B cell (primary cell): ENCODE results near the gene POGK. TPM values are rescaled to one million over a fixed set of nuclear protein-coding genes. Genes with fewer than 3 reads are reported as not detected.

Source experiments
- ATAC-seq: fragments of 200-7000 bp; cut with Tn5 transposase; one replicate; pipeline ENCODE4 v1.10.0; 2021; ENCODE audit warnings: low read depth, mild to moderate bottlenecking, moderate number of reproducible peaks, moderate library complexity
- CTCF ChIA-PET: fragments of 350-600 bp; sonication (Branson Sonifier 250); formaldehyde crosslinking; loops from one replicate; lab custom pipeline; 2021; ENCODE audit warnings: antibody characterized with exemption, inconsistent platforms; lab: Charles Lee
- POLR2A ChIA-PET: fragments of 350-600 bp; sonication (Branson Sonifier 250); formaldehyde crosslinking; loops from one replicate; lab custom pipeline; 2021; ENCODE audit warnings: antibody characterized with exemption; lab: Charles Lee
- DNase-seq: peaks from one replicate; pipeline ENCODE4 v3.0.0; 2013
- H2AFZ ChIP-seq: 2 replicates; pipeline ENCODE4 v1.6.1; 2012; ENCODE audit warnings: mild to moderate bottlenecking, low read depth, low read length; ENCODE audit not compliant: insufficient read depth, poor library complexity, severe bottlenecking
- H3K27ac ChIP-seq, 2 donors: 1 replicate in 1 of 2; 2 replicates in 1 of 2; pipeline ENCODE4 v1.5.1; 2012 to 2013; ENCODE audit warnings: low read length in 2 of 2, mild to moderate bottlenecking in 2 of 2, moderate library complexity in 1 of 2
- H3K27me3 ChIP-seq, 4 experiments: fragments of 200-600 bp in 1 of 4; sonication (generic) in 1 of 4; replicated peaks in 1 of 4; 1 replicate in 2 of 4; 2 replicates in 2 of 4; pipeline versions ENCODE4 v1.6.1 to v1.7.0; 2013 to 2016; ENCODE audit warnings: low read length in 3 of 4, mild to moderate bottlenecking in 2 of 4, mixed read lengths in 1 of 4, moderate library complexity in 1 of 4; ENCODE audit not compliant: insufficient read depth in 4 of 4, control insufficient read depth in 3 of 4; ENCODE audit errors: control extremely low read depth in 1 of 4
- H3K36me3 ChIP-seq, 2 experiments: replicated peaks in 1 of 2; 1 replicate in 1 of 2; 2 replicates in 1 of 2; pipeline versions ENCODE4 v1.6.1 to v1.7.1; 2013; ENCODE audit warnings: low read length in 1 of 2; ENCODE audit not compliant: insufficient read depth in 2 of 2, control insufficient read depth in 1 of 2; ENCODE audit errors: control extremely low read depth in 1 of 2, extremely low read depth in 1 of 2
- H3K4me1 ChIP-seq, 2 donors: fragments of 200-600 bp in 1 of 2; sonication (generic) in 1 of 2; 1 replicate in 1 of 2; 2 replicates in 1 of 2; pipeline versions ENCODE4 v1.5.1 to v1.6.1; 2013 to 2017; ENCODE audit warnings: low read length in 2 of 2; ENCODE audit not compliant: control insufficient read depth in 2 of 2, insufficient read depth in 2 of 2
- H3K4me2 ChIP-seq: replicated peaks from 2 replicates; pipeline ENCODE3; 2012; ENCODE audit warnings: mild to moderate bottlenecking, low read depth, low read length; ENCODE audit not compliant: poor library complexity, severe bottlenecking
- H3K4me3 ChIP-seq, 5 experiments: fragments of 200-600 bp in 1 of 5; sonication (generic) in 1 of 5; 1 replicate in 3 of 5; 2 replicates in 2 of 5; pipeline versions ENCODE4 v1.5.1 to v1.7.0; 2011 to 2016; ENCODE audit warnings: low read length in 4 of 5, mild to moderate bottlenecking in 4 of 5, low read depth in 2 of 5, control low read depth in 1 of 5, moderate library complexity in 1 of 5; ENCODE audit not compliant: insufficient read depth in 1 of 5; ENCODE audit errors: control extremely low read depth in 1 of 5, extremely low read depth in 1 of 5
- H3K79me2 ChIP-seq: fragments of 200-600 bp; sonication (generic); one replicate; pipeline ENCODE4 v1.6.0; 2016; ENCODE audit warnings: low read length; ENCODE audit not compliant: control insufficient read depth, insufficient read depth
- H3K9ac ChIP-seq: fragments of 200-600 bp; sonication (generic); 2 replicates; pipeline ENCODE4 v1.6.1; 2017; ENCODE audit warnings: mild to moderate bottlenecking, low read length, moderate library complexity
- H3K9me3 ChIP-seq, 3 donors: one replicate each; pipeline versions ENCODE4 v1.6.1 to v1.7.1; 2013; ENCODE audit warnings: low read length in 2 of 3; ENCODE audit not compliant: control insufficient read depth in 2 of 3, insufficient read depth in 1 of 3; ENCODE audit errors: control extremely low read depth in 1 of 3
- H4K20me1 ChIP-seq: 2 replicates; pipeline ENCODE4 v1.6.0; 2012; ENCODE audit warnings: mild to moderate bottlenecking, low read length; ENCODE audit not compliant: insufficient read depth, control insufficient read depth, poor library complexity, severe bottlenecking
- H3K27ac Mint-ChIP-seq: one replicate; pipeline ENCODE4 v1.8.0; 2021; ENCODE audit warnings: mixed read lengths
- H3K27me3 Mint-ChIP-seq: one replicate; pipeline ENCODE4 v1.8.0; 2021; ENCODE audit warnings: mixed read lengths
- H3K4me1 Mint-ChIP-seq: one replicate; pipeline ENCODE4 v1.8.0; 2021; ENCODE audit warnings: mixed read lengths
- H3K4me3 Mint-ChIP-seq: one replicate; pipeline ENCODE4 v1.8.0; 2021; ENCODE audit warnings: mixed read lengths
- H3K9me3 Mint-ChIP-seq: one replicate; pipeline ENCODE4 v1.8.0; 2022; ENCODE audit warnings: mixed read lengths; ENCODE audit not compliant: insufficient read depth
- CTCF ChIP-seq: fragments of 200-600 bp; IDR thresholded peaks from one replicate; pipeline ENCODE4 v1.8.0; 2022; ENCODE audit warnings: antibody characterized with exemption, mild to moderate bottlenecking
- EZH2 ChIP-seq: IDR thresholded peaks from 2 replicates; pipeline ENCODE4 v1.6.1; 2012; ENCODE audit warnings: borderline replicate concordance, low read depth, mild to moderate bottlenecking, moderate library complexity, low read length; ENCODE audit not compliant: insufficient read depth, poor library complexity, severe bottlenecking
- WGBS: methylation state at CpG from one replicate; pipeline ENCODE4 v1.1.5; 2013; ENCODE audit warnings: missing lambda C conversion rate; ENCODE audit not compliant: insufficient coverage; 5-methylcytosine and 5-hydroxymethylcytosine counted together
- intact Hi-C: fragments of 100-400 bp; cut with micrococcal nuclease; formaldehyde crosslinking; loops from one replicate; pipeline ENCODE4 v1.10.0; 2022
- polyA plus RNA-seq: library from polyadenylated mRNA; depleted of rRNA; stranded (reverse); fragments of >200 nt; gene quantifications from 2 replicates; pipeline ENCODE4 v1.2.3, GENCODE V29; 2012
- total RNA-seq, 2 donors: library from RNA; stranded (reverse); fragments of 120-200 nt in 1 of 2; gene quantifications; 1 replicate in 1 of 2; 2 replicates in 1 of 2; pipeline versions ENCODE4 v1.2.3 to v1.2.4, GENCODE V29; 2013 to 2022

The POGK gene
- total and polyA plus RNA-seq, 2 donors (not counting 1 experiment from before 2014, with no cell fraction given), result 10.4 to 45.0 TPM

DNA sequence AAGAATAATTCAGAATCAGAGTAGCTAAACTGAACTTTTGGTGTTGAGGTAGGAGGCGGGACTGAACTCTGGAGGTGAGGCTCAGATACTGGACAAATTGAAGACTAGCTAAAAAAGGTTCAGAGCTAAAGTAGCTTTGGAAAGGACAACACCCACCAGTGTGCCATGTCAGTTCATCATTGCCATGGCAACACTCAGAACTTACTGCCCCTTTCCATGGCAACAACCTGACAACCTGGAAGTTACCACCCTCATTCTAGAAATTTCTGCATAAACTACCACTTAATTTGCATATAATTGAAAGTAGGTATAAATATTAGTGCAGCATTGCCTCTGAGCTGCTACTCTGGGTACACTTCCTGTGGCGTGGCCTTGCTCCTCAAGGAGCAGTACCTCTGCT, 30.3 kb upstream of the POGK start:
- Histone ChIP-seq H3K27me3 (no peaks in the 10 kb centered on the region), H3K9me3 (no peaks in the 10 kb centered on the region), H3K27ac (no peak overlapping the region), H3K4me2 (no peak overlapping the region), H4K20me1 (no peaks in the 10 kb centered on the region), H3K36me3 (no peaks in the 10 kb centered on the region), H2AFZ (no peak overlapping the region), H3K9ac (no peak overlapping the region), H3K4me3 (no peak overlapping the region), H3K4me1 (no peaks in the 10 kb centered on the region), H3K79me2 (no peaks in the 10 kb centered on the region)
- ChIA-PET CTCF (no interaction called here), POLR2A (no interaction called here)
- intact Hi-C loops, result no loop called here
- TF ChIP-seq EZH2 (no peak), CTCF (no peak)
- H3K4me3 Mint-ChIP-seq, result no peak overlapping the region
- H3K27ac Mint-ChIP-seq, result no peak overlapping the region
- H3K4me1 Mint-ChIP-seq, result no peaks in the 10 kb centered on the region
- DNase-seq (no peak), ATAC-seq (no peak)
- no peaks in the 10 kb centered on the region for H3K9me3 Mint-ChIP-seq
- WGBS, result 63% methylated on average over 1 of the region's 2 CpGs
- peaks cover 31% of the 10 kb centered on the region for H3K27me3 Mint-ChIP-seq

DNA sequence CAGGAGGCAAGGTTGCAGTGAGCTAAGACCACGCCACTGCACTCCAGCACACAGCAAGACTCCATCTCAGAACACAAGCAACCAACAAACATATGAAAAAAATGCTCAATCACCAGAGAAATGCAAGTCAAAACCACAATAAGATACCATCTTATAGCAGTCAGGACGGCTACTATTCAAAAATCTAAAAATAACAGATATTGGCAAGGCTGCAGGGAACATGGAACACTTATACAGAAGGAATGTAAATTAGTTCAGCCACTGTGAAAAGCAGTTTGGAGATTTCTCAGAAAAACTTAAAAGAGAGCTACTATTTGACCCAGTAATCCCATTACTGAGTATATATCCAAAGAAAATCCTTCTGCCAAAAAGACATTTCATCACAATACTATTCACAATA, 27.6 kb upstream of the POGK start:
- Mint-ChIP-seq H3K4me1 (no peaks in the 10 kb centered on the region), H3K9me3 (no peaks in the 10 kb centered on the region), H3K27ac (no peak overlapping the region), H3K4me3 (no peak overlapping the region), H3K27me3 (peaks cover 39% of the 10 kb centered on the region)
- no peak overlapping the region for H3K4me2 ChIP-seq
- no peaks in the 10 kb centered on the region for H4K20me1 ChIP-seq
- 83% methylated on average over 1 of the region's 2 CpGs for WGBS
- no peak overlapping the region for H3K27ac ChIP-seq
- no peak overlapping the region for H3K4me3 ChIP-seq
- intact Hi-C loops, result no loop called here
- ATAC-seq (no peak), DNase-seq (no peak)
- TF ChIP-seq CTCF (no peak), EZH2 (no peak)
- peaks cover 0 to 8% (median 0%) of the 10 kb centered on the region in 3 donors for H3K9me3 ChIP-seq
- POLR2A ChIA-PET, result no interaction called here
- CTCF ChIA-PET, result no interaction called here
- no peak overlapping the region for H3K9ac ChIP-seq
- H3K27me3 ChIP-seq, result peaks cover 0 to 11% (median 0%) of the 10 kb centered on the region in 4 experiments
- no peaks in the 10 kb centered on the region for H3K4me1 ChIP-seq
- no peaks in the 10 kb centered on the region for H3K79me2 ChIP-seq
- H2AFZ ChIP-seq, result no peak overlapping the region
- no peaks in the 10 kb centered on the region for H3K36me3 ChIP-seq
